ENCODE measurements around the gene AHDC1. TPM values are rescaled to one million over a fixed set of nuclear protein-coding genes. Genes with fewer than 3 reads are reported as not detected.

The AHDC1 gene
- total RNA-seq, 2 experiments from 2014 or later = 10.3 to 12.1 TPM

- Mint-ChIP-seq H3K36me3 (ENCODE audit: low read depth) (peaks cover 7% of the 10 kb centered on the region), H3K4me3 (no peak overlapping the region), H3K4me1 (peaks cover 27% of the 10 kb centered on the region), H3K9me3 (ENCODE audit: low read depth) (no peaks in the 10 kb centered on the region), H3K27ac (no peak overlapping the region), H3K27me3 (no peaks in the 10 kb centered on the region)
- CTCF ChIA-PET = interaction anchor here (1.1 kb wide), 1 partner anchor 114 kb away, joined by 3 read pairs; no protein-coding TSS in a partner anchor
- intact Hi-C loops (cut with DNase I, micrococcal nuclease) = no loop called here
- DNase-seq (no peak), ATAC-seq (no peak)
- POLR2A ChIA-PET = interaction anchor here (0.5 to 1.2 kb wide), 2 partner anchors 62 to 414 kb away, joined by 3 to 9 read pairs; no protein-coding TSS in a partner anchor
Observed at GRCh38 chr1:27492796-27493195, 111.1 kb downstream of the AHDC1 start.

GRCh38 chr1:27491748-27492700, 111.9 kb downstream of the AHDC1 start:
- H3K27ac Mint-ChIP-seq = peak overlapping the region; percentile 55
- ATAC-seq (no peak), DNase-seq (no peak)
- H3K36me3 Mint-ChIP-seq (ENCODE audit: low read depth) = peaks cover 7% of the 10 kb centered on the region
- intact Hi-C loops (cut with DNase I, micrococcal nuclease) = loop anchor here in 1 of 2 experiments (2.0 kb wide), 2 partner anchors 77 to 281 kb away; partner anchors contain the start of gene STX12
- CTCF ChIA-PET = interaction anchor here (0.5 to 1.1 kb wide), 3 partner anchors 43 to 526 kb away, joined by 3 read pairs; no protein-coding TSS in a partner anchor
- no peaks in the 10 kb centered on the region for H3K27me3 Mint-ChIP-seq
- H3K4me3 Mint-ChIP-seq = no peak overlapping the region
- no peaks in the 10 kb centered on the region for H3K9me3 Mint-ChIP-seq (ENCODE audit: low read depth)
- POLR2A ChIA-PET = interaction anchor here (0.6 kb wide), 1 partner anchor 602 kb away, joined by 3 read pairs; the partner anchor contains the start of gene GPN2
- peaks cover 27% of the 10 kb centered on the region for H3K4me1 Mint-ChIP-seq

- intact Hi-C loops (cut with DNase I, micrococcal nuclease) = loop anchor here (1.0 to 2.0 kb wide), 12 partner anchors 31 to 283 kb away; partner anchors contain the start of genes AHDC1 (in 2 of the 2), FAM76A (in 1 of the 2), GPR3 (in 1 of the 2) and STX12 (in 1 of the 2)
- ATAC-seq = peak; percentile 96
- Mint-ChIP-seq H3K4me3 (peak within 1 kb of the TSS; percentile 98), H3K36me3 (ENCODE audit: low read depth) (peaks cover 7% of the 10 kb centered on the region), H3K27me3 (no peaks in the 10 kb centered on the region), H3K27ac (peak within 1 kb of the TSS; percentile 99), H3K9me3 (ENCODE audit: low read depth) (no peaks in the 10 kb centered on the region), H3K4me1 (peaks cover 27% of the 10 kb centered on the region)
- ChIA-PET POLR2A (interaction anchor here (0.6 to 1.0 kb wide), 7 partner anchors 28 to 156 kb away, joined by 3 to 5 read pairs (median 4); no protein-coding TSS in a partner anchor), CTCF (interaction anchor here (0.7 to 1.4 kb wide), 12 partner anchors 8 to 173 kb away, joined by 3 to 5 read pairs (median 3); no protein-coding TSS in a partner anchor)
- DNase-seq = peak; percentile 98
Observed at GRCh38 chr1:27489973-27490741, 113.8 kb downstream of the AHDC1 start, which contains the start of gene WASF2. WASF2 (minus strand) TSS chr1:27490167; CDS start chr1:27428890, 61,277 bp downstream.

- Mint-ChIP-seq H3K27ac (peak overlapping the region; percentile 95), H3K4me3 (peak overlapping the region; percentile 98), H3K4me1 (peaks cover 29% of the 10 kb centered on the region), H3K27me3 (no peaks in the 10 kb centered on the region), H3K36me3 (ENCODE audit: low read depth) (peaks cover 10% of the 10 kb centered on the region), H3K9me3 (ENCODE audit: low read depth) (no peaks in the 10 kb centered on the region)
- peak; percentile 6 for ATAC-seq
- ChIA-PET POLR2A (interaction anchor here (0.6 to 1.0 kb wide), 7 partner anchors 27 to 155 kb away, joined by 3 to 4 read pairs (median 4); no protein-coding TSS in a partner anchor), CTCF (interaction anchor here (0.7 to 2.1 kb wide), 9 partner anchors 7 to 138 kb away, joined by 3 to 8 read pairs (median 3); no protein-coding TSS in a partner anchor)
- peak; percentile 41 for DNase-seq
- intact Hi-C loops (cut with DNase I, micrococcal nuclease) = loop anchor here in 1 of 2 experiments (2.0 kb wide), 3 partner anchors 45 to 115 kb away; partner anchors contain the start of gene AHDC1
Observed at GRCh38 chr1:27489501-27489972, 114.4 kb downstream of the AHDC1 start.

- intact Hi-C loops (cut with DNase I, micrococcal nuclease) = loop anchor here in 1 of 2 experiments (2.0 kb wide), 3 partner anchors 43 to 117 kb away; partner anchors contain the start of gene AHDC1
- ATAC-seq = peak; percentile 9
- Mint-ChIP-seq H3K4me3 (peak overlapping the region; percentile 98), H3K4me1 (peaks cover 39% of the 10 kb centered on the region), H3K27me3 (no peaks in the 10 kb centered on the region), H3K9me3 (ENCODE audit: low read depth) (no peaks in the 10 kb centered on the region), H3K36me3 (ENCODE audit: low read depth) (peaks cover 14% of the 10 kb centered on the region), H3K27ac (peak overlapping the region; percentile 68)
- DNase-seq = peak; percentile 14
- ChIA-PET POLR2A (interaction anchor here (0.9 to 1.2 kb wide), 3 partner anchors 9 to 72 kb away, joined by 4 to 6 read pairs (median 6); no protein-coding TSS in a partner anchor), CTCF (interaction anchor here (0.6 to 2.1 kb wide), 6 partner anchors 8 to 1630 kb away, joined by 3 to 8 read pairs (median 3); no protein-coding TSS in a partner anchor)
Observed at GRCh38 chr1:27487966-27488884, 115.7 kb downstream of the AHDC1 start.

- CTCF ChIA-PET = no interaction called here
- Mint-ChIP-seq H3K27ac (no peak overlapping the region), H3K27me3 (no peaks in the 10 kb centered on the region), H3K36me3 (ENCODE audit: low read depth) (peaks cover 14% of the 10 kb centered on the region), H3K4me3 (no peak overlapping the region), H3K4me1 (peaks cover 51% of the 10 kb centered on the region), H3K9me3 (ENCODE audit: low read depth) (no peaks in the 10 kb centered on the region)
- ATAC-seq (no peak), DNase-seq (no peak)
- POLR2A ChIA-PET = no interaction called here
- intact Hi-C loops (cut with DNase I, micrococcal nuclease) = no loop called here
Observed at GRCh38 chr1:27485363-27485762, 118.6 kb downstream of the AHDC1 start.

Other genes starting within 250 kb of the AHDC1 start
- 1 to 10 TPM; 6.5 to 8.8 TPM for gene MAP3K6, start 237.2 kb downstream of the AHDC1 start, total RNA-seq
- gene FCN3, start 229.3 kb downstream of the AHDC1 start, total RNA-seq = not detected
- not detected for gene CD164L2, start 220.8 kb downstream of the AHDC1 start, total RNA-seq
- 1 to 10 TPM; 1.1 to 1.3 TPM for gene GPR3, start 211.5 kb downstream of the AHDC1 start, total RNA-seq
- gene WASF2, start 114.0 kb downstream of the AHDC1 start, total RNA-seq = 100 to 1,000 TPM; 104 to 132 TPM
- under 1 TPM in 1 of 2 experiments, not detected in 1; 0.11 TPM for gene FGR, start 31.0 kb upstream of the AHDC1 start, total RNA-seq
- 10 to 100 TPM; 41.8 to 62.5 TPM for gene IFI6, start 68.0 kb upstream of the AHDC1 start, total RNA-seq
- 1 to 10 TPM; 7.4 to 8.1 TPM for gene FAM76A, start 121.8 kb upstream of the AHDC1 start, total RNA-seq
- gene STX12, start 169.1 kb upstream of the AHDC1 start, total RNA-seq = 10 to 100 TPM; 26.8 to 37.4 TPM
- gene PPP1R8, start 226.6 kb upstream of the AHDC1 start, total RNA-seq = 10 to 100 TPM; 49.6 to 65.9 TPM